Astrocyte (in vitro differentiated cells and primary cell): ENCODE data around the gene NDUFB1. TPM values are rescaled to one million over a fixed set of nuclear protein-coding genes. Genes with fewer than 3 reads are reported as not detected.

Experiments used
- DNase-seq: peaks from one replicate; pipeline ENCODE4 v3.0.0-alpha.2; 2010; ENCODE audit warnings: low read depth
- FAIRE-seq: peaks from 2 replicates; lab custom pipeline; 2011; peaks lifted over from hg19 to GRCh38; lab: Jason Lieb, UNC
- H2AFZ ChIP-seq: 2 replicates; pipeline ENCODE4 v1.6.0; 2012; ENCODE audit warnings: low read depth, low read length, inconsistent platforms
- H3K27ac ChIP-seq: 2 replicates; pipeline ENCODE4 v1.5.1; 2011; ENCODE audit warnings: low read depth, low read length, inconsistent platforms
- H3K27me3 ChIP-seq: 2 replicates; pipeline ENCODE4 v1.6.0; 2011; ENCODE audit warnings: low read length, inconsistent platforms; ENCODE audit not compliant: insufficient read depth
- H3K36me3 ChIP-seq: 2 replicates; pipeline ENCODE4 v1.5.1; 2011; ENCODE audit warnings: low read length, inconsistent platforms; ENCODE audit not compliant: insufficient read depth
- H3K4me1 ChIP-seq: 2 replicates; pipeline ENCODE4 v1.5.1; 2011; ENCODE audit warnings: low read length, inconsistent platforms; ENCODE audit not compliant: insufficient read depth
- H3K4me2 ChIP-seq: 2 replicates; pipeline ENCODE4 v1.6.0; 2012; ENCODE audit warnings: low read length, inconsistent platforms
- H3K4me3 ChIP-seq: 2 replicates; pipeline ENCODE4 v1.5.1; 2011; ENCODE audit warnings: low read depth, mild to moderate bottlenecking, low read length, inconsistent platforms; ENCODE audit not compliant: insufficient read depth
- H3K79me2 ChIP-seq: 2 replicates; pipeline ENCODE4 v1.6.0; 2012; ENCODE audit warnings: mild to moderate bottlenecking, low read length, inconsistent platforms; ENCODE audit not compliant: insufficient read depth
- H3K9ac ChIP-seq: 2 replicates; pipeline ENCODE4 v1.6.0; 2012; ENCODE audit warnings: mild to moderate bottlenecking, low read length, inconsistent platforms
- H3K9me3 ChIP-seq: 2 replicates; pipeline ENCODE4 v1.5.1; 2012; ENCODE audit warnings: low read depth, mild to moderate bottlenecking, low read length, inconsistent platforms; ENCODE audit not compliant: insufficient read depth
- H4K20me1 ChIP-seq: 2 replicates; pipeline ENCODE4 v1.6.0; 2012; ENCODE audit warnings: low read length, inconsistent platforms; ENCODE audit not compliant: insufficient read depth
- H3K27ac Mint-ChIP-seq: one replicate; pipeline ENCODE4 v1.8.0; 2021; ENCODE audit warnings: mild to moderate bottlenecking, mixed read lengths; ENCODE audit not compliant: unreplicated experiment
- H3K27me3 Mint-ChIP-seq: one replicate; pipeline ENCODE4 v1.8.0; 2021; ENCODE audit warnings: low read depth, mixed read lengths; ENCODE audit not compliant: unreplicated experiment
- H3K36me3 Mint-ChIP-seq: one replicate; pipeline ENCODE4 v1.8.0; 2021; ENCODE audit warnings: low read depth, mixed read lengths; ENCODE audit not compliant: unreplicated experiment
- H3K4me1 Mint-ChIP-seq: one replicate; pipeline ENCODE4 v1.8.0; 2021; ENCODE audit warnings: low read depth, mixed read lengths; ENCODE audit not compliant: unreplicated experiment
- H3K4me3 Mint-ChIP-seq: one replicate; pipeline ENCODE4 v1.8.0; 2021; ENCODE audit warnings: mild to moderate bottlenecking, moderate library complexity, mixed read lengths; ENCODE audit not compliant: unreplicated experiment
- H3K9me3 Mint-ChIP-seq: one replicate; pipeline ENCODE4 v1.8.0; 2021; ENCODE audit warnings: mild to moderate bottlenecking, mixed read lengths; ENCODE audit not compliant: unreplicated experiment
- CTCF ChIP-seq: IDR thresholded peaks from 2 replicates; pipeline ENCODE4 v1.5.1; 2011; ENCODE audit warnings: low read depth, mild to moderate bottlenecking, inconsistent platforms, low read length, moderate library complexity; ENCODE audit not compliant: insufficient read depth
- EZH2 ChIP-seq: IDR thresholded peaks from 2 replicates; pipeline ENCODE4 v1.6.1; 2012; ENCODE audit warnings: mild to moderate bottlenecking, low read length, inconsistent platforms; ENCODE audit not compliant: insufficient read depth
- total RNA-seq: library from RNA; stranded (reverse); gene quantifications from 2 replicates; pipeline ENCODE4 v1.2.1, GENCODE V29; 2021

NDUFB1 gene
- total RNA-seq, 1 donor from 2014 or later: 108 TPM

GRCh38 chr14:92108345-92109254 is 12.9 kb downstream of the NDUFB1 start:
- Histone ChIP-seq H4K20me1 (peaks cover 8% of the 10 kb centered on the region), H2AFZ (no peak overlapping the region), H3K79me2 (peaks cover 23% of the 10 kb centered on the region), H3K4me1 (peaks cover 7% of the 10 kb centered on the region), H3K9ac (no peak overlapping the region), H3K4me3 (no peak overlapping the region), H3K36me3 (no peaks in the 10 kb centered on the region), H3K9me3 (no peaks in the 10 kb centered on the region), H3K27ac (no peak overlapping the region), H3K4me2 (no peak overlapping the region), H3K27me3 (no peaks in the 10 kb centered on the region)
- H3K36me3 Mint-ChIP-seq: no peaks in the 10 kb centered on the region
- no peaks in the 10 kb centered on the region for H3K4me1 Mint-ChIP-seq
- DNase-seq (no peak), FAIRE-seq (no peak)
- peaks cover 2% of the 10 kb centered on the region for H3K9me3 Mint-ChIP-seq
- H3K27ac Mint-ChIP-seq: no peak overlapping the region
- H3K4me3 Mint-ChIP-seq: no peak overlapping the region
- no peaks in the 10 kb centered on the region for H3K27me3 Mint-ChIP-seq
- TF ChIP-seq CTCF: no peak

- peak; percentile 63 for FAIRE-seq
- Histone ChIP-seq H3K36me3 (no peaks in the 10 kb centered on the region), H3K27ac (peak within 1 kb of the TSS; percentile 89), H3K4me3 (peak within 1 kb of the TSS; percentile 93), H3K4me1 (peaks cover 4% of the 10 kb centered on the region), H2AFZ (peak within 1 kb of the TSS; percentile 87), H3K4me2 (peak within 1 kb of the TSS; percentile 98), H3K27me3 (no peaks in the 10 kb centered on the region), H3K79me2 (peaks cover 40% of the 10 kb centered on the region), H3K9me3 (no peaks in the 10 kb centered on the region), H4K20me1 (peaks cover 18% of the 10 kb centered on the region), H3K9ac (peak within 1 kb of the TSS; percentile 95)
- peaks cover 3% of the 10 kb centered on the region for H3K36me3 Mint-ChIP-seq
- H3K27ac Mint-ChIP-seq: peak within 1 kb of the TSS; percentile 70
- no peaks in the 10 kb centered on the region for H3K27me3 Mint-ChIP-seq
- peak within 1 kb of the TSS; percentile 95 for H3K4me3 Mint-ChIP-seq
- peak; percentile 74 for TF ChIP-seq CTCF
- no peak for TF ChIP-seq EZH2
- H3K9me3 Mint-ChIP-seq: peaks cover 2% of the 10 kb centered on the region
- H3K4me1 Mint-ChIP-seq: peaks cover 3% of the 10 kb centered on the region
- DNase-seq: peak; percentile 98
Observed at GRCh38 chr14:92106143-92106926, 15.2 kb downstream of the NDUFB1 start, which contains the start of gene ATXN3. Gene ATXN3, minus strand, starts transcription at chr14:92106582. Its CDS starts 30 bp downstream, at chr14:92106552.
